Astrocyte (in vitro differentiated cells and primary cell): ENCODE data around the gene KLK4.

ENCODE experiments used
- EZH2 ChIP-seq: IDR thresholded peaks from 2 replicates; pipeline ENCODE4 v1.6.1; 2012; ENCODE audit warnings: mild to moderate bottlenecking, low read length, inconsistent platforms; ENCODE audit not compliant: insufficient read depth
- TF ChIP-seq, protein P1 (sequence below): IDR thresholded peaks from 2 replicates; pipeline ENCODE4 v1.5.1; 2011; ENCODE audit warnings: low read depth, mild to moderate bottlenecking, inconsistent platforms, low read length, moderate library complexity; ENCODE audit not compliant: insufficient read depth

DNA sequence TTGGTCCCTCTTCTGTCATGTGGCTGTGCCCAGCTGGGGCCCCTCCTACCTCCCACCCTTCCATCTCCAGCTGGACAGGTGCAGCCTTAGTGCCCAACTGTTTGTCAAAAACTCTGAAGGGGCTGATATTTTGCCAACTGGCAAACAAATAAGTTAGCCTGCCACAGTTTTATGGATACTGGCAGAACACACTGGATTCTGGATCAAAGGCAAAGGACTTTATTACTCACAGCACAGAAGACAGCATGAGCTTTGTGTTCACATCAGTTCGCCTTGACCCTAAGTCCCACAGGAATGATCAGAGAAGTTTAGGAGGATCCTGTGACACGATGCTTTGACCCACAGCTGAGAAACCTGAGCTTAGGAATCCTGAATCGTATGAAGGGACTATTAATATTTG is 21.6 kb downstream of the KLK4 start:
- TF ChIP-seq, protein P1, sequence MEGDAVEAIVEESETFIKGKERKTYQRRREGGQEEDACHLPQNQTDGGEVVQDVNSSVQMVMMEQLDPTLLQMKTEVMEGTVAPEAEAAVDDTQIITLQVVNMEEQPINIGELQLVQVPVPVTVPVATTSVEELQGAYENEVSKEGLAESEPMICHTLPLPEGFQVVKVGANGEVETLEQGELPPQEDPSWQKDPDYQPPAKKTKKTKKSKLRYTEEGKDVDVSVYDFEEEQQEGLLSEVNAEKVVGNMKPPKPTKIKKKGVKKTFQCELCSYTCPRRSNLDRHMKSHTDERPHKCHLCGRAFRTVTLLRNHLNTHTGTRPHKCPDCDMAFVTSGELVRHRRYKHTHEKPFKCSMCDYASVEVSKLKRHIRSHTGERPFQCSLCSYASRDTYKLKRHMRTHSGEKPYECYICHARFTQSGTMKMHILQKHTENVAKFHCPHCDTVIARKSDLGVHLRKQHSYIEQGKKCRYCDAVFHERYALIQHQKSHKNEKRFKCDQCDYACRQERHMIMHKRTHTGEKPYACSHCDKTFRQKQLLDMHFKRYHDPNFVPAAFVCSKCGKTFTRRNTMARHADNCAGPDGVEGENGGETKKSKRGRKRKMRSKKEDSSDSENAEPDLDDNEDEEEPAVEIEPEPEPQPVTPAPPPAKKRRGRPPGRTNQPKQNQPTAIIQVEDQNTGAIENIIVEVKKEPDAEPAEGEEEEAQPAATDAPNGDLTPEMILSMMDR, result no peak
- TF ChIP-seq EZH2, result no peak
